LNCaP clone FGC (cell line): ENCODE results near the gene APBB2.

Experiments
- DNase-seq: peaks from one replicate; pipeline ENCODE4 v3.0.0-alpha.2; 2011; ENCODE audit warnings: low read depth
- H3K4me3 ChIP-seq: 2 replicates; pipeline ENCODE4 v1.5.1; 2011; ENCODE audit warnings: mild to moderate bottlenecking, low read depth, low read length, control low read depth
- TF ChIP-seq, protein P1 (sequence below): IDR thresholded peaks from 2 replicates; pipeline ENCODE4 v1.5.1; 2012; ENCODE audit warnings: mild to moderate bottlenecking; ENCODE audit not compliant: control insufficient read depth, insufficient read depth; ENCODE audit errors: extremely low read depth

The APBB2 gene

GRCh38 chr4:41183021-41183553 lies 31.3 kb downstream of the APBB2 start:
- no peak for DNase-seq
- TF ChIP-seq, protein P1, sequence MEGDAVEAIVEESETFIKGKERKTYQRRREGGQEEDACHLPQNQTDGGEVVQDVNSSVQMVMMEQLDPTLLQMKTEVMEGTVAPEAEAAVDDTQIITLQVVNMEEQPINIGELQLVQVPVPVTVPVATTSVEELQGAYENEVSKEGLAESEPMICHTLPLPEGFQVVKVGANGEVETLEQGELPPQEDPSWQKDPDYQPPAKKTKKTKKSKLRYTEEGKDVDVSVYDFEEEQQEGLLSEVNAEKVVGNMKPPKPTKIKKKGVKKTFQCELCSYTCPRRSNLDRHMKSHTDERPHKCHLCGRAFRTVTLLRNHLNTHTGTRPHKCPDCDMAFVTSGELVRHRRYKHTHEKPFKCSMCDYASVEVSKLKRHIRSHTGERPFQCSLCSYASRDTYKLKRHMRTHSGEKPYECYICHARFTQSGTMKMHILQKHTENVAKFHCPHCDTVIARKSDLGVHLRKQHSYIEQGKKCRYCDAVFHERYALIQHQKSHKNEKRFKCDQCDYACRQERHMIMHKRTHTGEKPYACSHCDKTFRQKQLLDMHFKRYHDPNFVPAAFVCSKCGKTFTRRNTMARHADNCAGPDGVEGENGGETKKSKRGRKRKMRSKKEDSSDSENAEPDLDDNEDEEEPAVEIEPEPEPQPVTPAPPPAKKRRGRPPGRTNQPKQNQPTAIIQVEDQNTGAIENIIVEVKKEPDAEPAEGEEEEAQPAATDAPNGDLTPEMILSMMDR, result no peak
- no peak overlapping the region for H3K4me3 ChIP-seq

DNA sequence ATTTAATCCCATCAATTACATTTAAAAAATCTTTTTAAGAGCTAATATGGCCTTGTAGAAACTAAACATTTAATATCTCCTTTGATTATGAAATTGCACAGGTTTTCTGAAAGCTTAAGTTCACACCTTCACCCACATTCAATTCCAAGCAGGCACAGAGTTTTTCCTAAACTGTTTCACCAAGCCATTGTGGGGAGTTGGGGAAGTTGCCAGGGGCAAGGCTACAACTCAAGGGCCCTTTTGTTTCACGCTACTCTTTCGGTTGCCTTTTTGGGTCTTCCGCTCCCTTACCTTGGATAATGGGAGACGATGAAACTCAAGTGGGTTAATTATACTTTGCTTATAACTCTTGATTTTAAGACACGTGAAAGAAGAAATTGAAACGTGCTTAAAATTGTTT lies 33.3 kb downstream of the APBB2 start:
- TF ChIP-seq, protein P1, result no peak

DNA sequence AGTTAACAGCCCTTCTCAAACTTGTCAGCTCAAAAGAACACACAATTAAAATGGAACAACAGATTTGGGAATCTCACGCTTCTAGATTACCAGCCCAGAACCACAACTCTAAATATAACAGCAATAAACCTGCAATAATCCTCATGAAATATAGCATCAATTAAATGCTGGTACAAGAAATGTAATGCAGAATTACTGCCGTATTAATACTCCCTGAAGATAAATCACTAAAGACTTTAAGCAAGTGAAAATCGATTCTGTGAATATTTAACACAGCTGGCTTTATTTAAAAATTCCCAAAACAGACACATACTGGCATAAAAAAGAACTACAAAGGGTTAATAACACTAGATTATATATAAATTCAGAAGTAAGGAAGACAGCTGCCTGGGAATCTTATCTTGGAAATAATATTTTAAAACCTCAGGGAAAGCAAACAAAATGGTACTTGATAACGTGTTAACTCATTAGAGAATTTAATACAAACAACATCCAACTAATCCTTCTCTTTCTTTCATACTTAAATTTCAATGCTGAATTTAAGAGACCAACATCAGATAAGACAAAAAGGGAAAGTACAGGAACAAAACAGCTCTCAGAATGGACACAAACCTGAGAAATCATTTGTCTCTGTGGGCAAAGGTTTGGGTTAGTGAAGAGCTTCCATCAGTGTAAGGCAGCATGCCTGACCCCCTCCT lies 34.7 kb downstream of the APBB2 start:
- H3K4me3 ChIP-seq, result no peak overlapping the region
- no peak for DNase-seq
- TF ChIP-seq, protein P1, result no peak

More for the DNA sequence above, 33.3 kb downstream of the APBB2 start:
- no peak overlapping the region for H3K4me3 ChIP-seq
- DNase-seq, result no peak

DNA sequence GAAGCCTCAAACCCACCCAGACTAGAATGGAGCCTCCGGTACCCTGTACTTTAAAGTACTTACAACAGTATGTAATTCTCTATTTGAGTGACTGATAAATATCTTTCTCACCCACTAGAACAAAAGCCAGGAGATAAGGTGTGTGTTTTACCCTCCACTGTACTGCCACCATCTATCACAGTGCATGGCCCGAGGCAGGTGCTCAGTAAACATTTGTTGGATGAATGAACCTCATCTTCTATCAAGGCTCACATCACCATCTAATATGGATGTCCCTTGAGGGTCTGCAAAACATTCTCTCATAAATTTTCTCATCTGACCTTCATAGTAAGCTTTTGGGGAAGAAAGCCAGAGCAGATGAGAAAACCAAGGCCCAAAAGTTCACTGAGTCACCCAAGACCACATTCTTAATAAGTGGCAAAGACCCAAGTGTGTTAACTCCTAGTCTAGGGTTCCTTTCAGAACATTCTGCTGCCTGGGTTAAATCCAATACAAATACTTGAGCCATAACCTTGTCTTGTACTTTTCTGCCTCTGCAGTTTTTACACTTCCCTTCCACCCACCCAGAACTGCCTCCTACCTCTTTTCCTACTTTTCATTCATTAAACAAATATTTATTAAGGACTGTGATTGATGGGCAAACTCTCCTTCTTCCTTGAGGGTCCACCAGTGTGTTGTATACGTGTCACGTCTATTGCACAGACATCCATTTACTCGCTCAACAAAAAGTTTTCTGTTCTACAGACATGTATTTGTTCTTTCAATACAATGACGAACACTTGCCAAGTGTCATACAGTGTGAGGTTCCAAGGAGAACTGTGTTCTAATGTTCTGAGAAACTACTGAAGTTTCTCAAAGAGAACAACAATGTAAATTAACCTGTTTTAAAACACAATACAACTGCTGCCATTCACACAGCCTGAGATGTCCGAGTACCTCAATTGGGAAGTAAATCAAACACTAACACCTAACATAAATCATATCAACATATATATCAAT lies 35.7 kb downstream of the APBB2 start:
- no peak overlapping the region for H3K4me3 ChIP-seq
- TF ChIP-seq, protein P1, result no peak
- DNase-seq, result no peak

DNA sequence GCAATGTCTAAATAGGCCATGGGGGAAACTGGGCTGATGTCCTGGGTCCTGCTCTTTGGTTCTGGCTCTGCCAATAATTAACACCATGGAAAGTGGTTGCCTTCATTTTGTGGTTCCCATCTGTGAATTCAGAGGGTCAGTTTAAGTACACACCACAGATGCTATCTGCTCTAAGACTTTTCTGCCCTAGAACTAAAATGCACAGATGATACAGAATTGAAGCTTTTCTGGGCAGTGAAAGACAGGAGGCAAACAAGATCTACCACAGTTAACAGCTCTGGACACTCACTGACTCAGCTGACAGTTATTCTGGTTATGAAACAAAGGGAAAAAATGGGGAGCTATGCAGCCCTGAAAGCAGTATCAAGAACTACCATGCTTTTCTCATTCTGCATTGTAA lies 37.3 kb downstream of the APBB2 start:
- TF ChIP-seq, protein P1, result no peak
- H3K4me3 ChIP-seq, result no peak overlapping the region
- DNase-seq, result no peak

GRCh38 chr4:41176340-41176739 lies 38.0 kb downstream of the APBB2 start:
- TF ChIP-seq, protein P1, result no peak
- no peak for DNase-seq
- no peak overlapping the region for H3K4me3 ChIP-seq
